ENCODE measurements around the gene CASP9. TPM values are rescaled to one million over a fixed set of nuclear protein-coding genes. Genes with fewer than 3 reads are reported as not detected.
"Not testable (repeated sequence)": the region's sequence is repeated elsewhere in the genome, so short reads cannot be mapped to it uniquely, and the experiment has no call there.

Gene CASP9
- total and polyA plus RNA-seq, 2 experiments from 2014 or later, result 14.2 to 17.1 TPM

GRCh38 chr1:15493869-15494390 lies 30.1 kb downstream of the CASP9 start:
- Histone ChIP-seq H3K9me2 (replicated peaks; ENCODE audit: insufficient read depth) (no peaks in the 10 kb centered on the region), H4K20me1 (ENCODE audit: insufficient read depth, poor library complexity, severe bottlenecking) (no peaks in the 10 kb centered on the region), H3K79me2 (no peaks in the 10 kb centered on the region), H3K27ac (no peak overlapping the region), H2AFZ (no peak overlapping the region), H3K4me1 (ENCODE audit: insufficient read depth) (no peaks in the 10 kb centered on the region), H3K9me3 (ENCODE audit: low read depth) (no peaks in the 10 kb centered on the region), H3K4me2 (no peak overlapping the region), H3K36me3 (replicated peaks; ENCODE audit: insufficient read depth, low read depth) (no peaks in the 10 kb centered on the region), H3K4me3 (no peak overlapping the region), H3K27me3 (no peaks in the 10 kb centered on the region)
- TF ChIP-seq EZH2 (IDR thresholded peaks at IDR 0.05; ENCODE audit: borderline replicate concordance) (no peak), EZH2phosphoT487 (IDR thresholded peaks at IDR 0.05; ENCODE audit: low read depth, severe bottlenecking, unreplicated experiment) (no peak)
- TF ChIP-seq, protein P1, sequence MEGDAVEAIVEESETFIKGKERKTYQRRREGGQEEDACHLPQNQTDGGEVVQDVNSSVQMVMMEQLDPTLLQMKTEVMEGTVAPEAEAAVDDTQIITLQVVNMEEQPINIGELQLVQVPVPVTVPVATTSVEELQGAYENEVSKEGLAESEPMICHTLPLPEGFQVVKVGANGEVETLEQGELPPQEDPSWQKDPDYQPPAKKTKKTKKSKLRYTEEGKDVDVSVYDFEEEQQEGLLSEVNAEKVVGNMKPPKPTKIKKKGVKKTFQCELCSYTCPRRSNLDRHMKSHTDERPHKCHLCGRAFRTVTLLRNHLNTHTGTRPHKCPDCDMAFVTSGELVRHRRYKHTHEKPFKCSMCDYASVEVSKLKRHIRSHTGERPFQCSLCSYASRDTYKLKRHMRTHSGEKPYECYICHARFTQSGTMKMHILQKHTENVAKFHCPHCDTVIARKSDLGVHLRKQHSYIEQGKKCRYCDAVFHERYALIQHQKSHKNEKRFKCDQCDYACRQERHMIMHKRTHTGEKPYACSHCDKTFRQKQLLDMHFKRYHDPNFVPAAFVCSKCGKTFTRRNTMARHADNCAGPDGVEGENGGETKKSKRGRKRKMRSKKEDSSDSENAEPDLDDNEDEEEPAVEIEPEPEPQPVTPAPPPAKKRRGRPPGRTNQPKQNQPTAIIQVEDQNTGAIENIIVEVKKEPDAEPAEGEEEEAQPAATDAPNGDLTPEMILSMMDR (IDR thresholded peaks at IDR 0.05; ENCODE audit: poor library complexity), result no peak
- no peak for DNase-seq (ENCODE audit: low spot score)
- WGBS (ENCODE audit: low lambda C conversion rate, missing lambda C conversion rate), result 95% methylated on average over 9 of the region's 9 CpGs

- no peaks in the 10 kb centered on the region for H3K9me2 ChIP-seq (replicated peaks; ENCODE audit: insufficient read depth)
- 45% methylated on average over 5 of the region's 5 CpGs for WGBS (ENCODE audit: low lambda C conversion rate, missing lambda C conversion rate)
- H2AFZ ChIP-seq, result no peak overlapping the region
- no peak overlapping the region for H3K4me2 ChIP-seq
- TF ChIP-seq, protein P1 (IDR thresholded peaks at IDR 0.05; ENCODE audit: poor library complexity), result no peak
- TF ChIP-seq EZH2 (IDR thresholded peaks at IDR 0.05; ENCODE audit: borderline replicate concordance), result no peak
- no peak for TF ChIP-seq EZH2phosphoT487 (IDR thresholded peaks at IDR 0.05; ENCODE audit: low read depth, severe bottlenecking, unreplicated experiment)
- no peaks in the 10 kb centered on the region for H3K79me2 ChIP-seq
- H3K9me3 ChIP-seq (ENCODE audit: low read depth), result no peaks in the 10 kb centered on the region
- H4K20me1 ChIP-seq (ENCODE audit: insufficient read depth, poor library complexity, severe bottlenecking), result no peaks in the 10 kb centered on the region
- no peak for DNase-seq (ENCODE audit: low spot score)
- H3K27me3 ChIP-seq, result no peaks in the 10 kb centered on the region
- H3K4me3 ChIP-seq, result no peak overlapping the region
- H3K4me1 ChIP-seq (ENCODE audit: insufficient read depth), result no peaks in the 10 kb centered on the region
- no peak overlapping the region for H3K27ac ChIP-seq
- H3K36me3 ChIP-seq (replicated peaks; ENCODE audit: insufficient read depth, low read depth), result no peaks in the 10 kb centered on the region
Observed at GRCh38 chr1:15492596-15492995, 31.4 kb downstream of the CASP9 start.

GRCh38 chr1:15491010-15491409 lies 33.0 kb downstream of the CASP9 start:
- H3K4me3 ChIP-seq; H3K4me1 ChIP-seq (ENCODE audit: insufficient read depth); H2AFZ ChIP-seq; H4K20me1 ChIP-seq (ENCODE audit: insufficient read depth, poor library complexity, severe bottlenecking); H3K9me3 ChIP-seq (ENCODE audit: low read depth); H3K4me2 ChIP-seq; H3K27me3 ChIP-seq; H3K27ac ChIP-seq; H3K9me2 ChIP-seq (replicated peaks; ENCODE audit: insufficient read depth); DNase-seq (ENCODE audit: low spot score); H3K36me3 ChIP-seq (replicated peaks; ENCODE audit: insufficient read depth, low read depth); H3K79me2 ChIP-seq: not testable (repeated sequence)
- 92% methylated on average over 4 of the region's 4 CpGs for WGBS (ENCODE audit: low lambda C conversion rate, missing lambda C conversion rate)

DNA sequence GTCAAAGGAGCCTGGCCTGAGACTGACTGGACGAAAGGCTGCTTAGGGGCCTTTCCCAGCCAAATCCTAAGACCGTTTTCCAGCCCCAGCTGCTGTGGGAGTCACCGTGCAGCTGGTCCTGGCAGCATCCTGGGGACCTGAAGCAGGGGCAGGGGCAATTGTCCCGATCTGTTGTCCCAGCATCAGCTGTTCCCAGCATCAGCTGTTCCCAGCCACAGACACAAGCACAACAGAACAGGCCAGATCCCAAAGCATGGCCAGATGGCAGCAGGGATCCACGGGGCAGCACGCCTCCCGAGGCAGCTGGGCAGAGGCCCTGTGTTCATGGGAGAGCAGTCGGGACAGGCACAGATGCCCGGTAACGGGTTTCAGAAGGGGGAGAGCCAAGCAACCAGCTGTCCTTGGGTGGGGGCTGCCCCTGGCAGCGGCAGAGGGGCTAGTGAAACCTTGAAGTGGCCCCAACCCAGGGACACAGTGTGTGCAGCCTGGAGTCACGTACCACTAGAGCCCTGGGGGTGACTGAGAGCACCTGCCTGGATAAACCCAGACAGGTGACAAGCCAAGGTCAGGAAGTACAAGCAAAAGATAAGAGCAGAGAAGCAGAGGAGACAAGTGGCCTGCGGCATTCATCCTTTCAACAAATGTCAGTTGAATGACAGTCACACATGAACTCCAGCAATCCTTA lies 34.8 kb downstream of the CASP9 start:
- DNase-seq (ENCODE audit: low spot score), result no peak
- Histone ChIP-seq H3K9me3 (ENCODE audit: low read depth) (no peaks in the 10 kb centered on the region), H2AFZ (no peak overlapping the region), H3K27ac (no peak overlapping the region), H3K4me3 (no peak overlapping the region), H3K79me2 (no peaks in the 10 kb centered on the region), H3K9me2 (replicated peaks; ENCODE audit: insufficient read depth) (no peaks in the 10 kb centered on the region), H3K4me1 (ENCODE audit: insufficient read depth) (no peaks in the 10 kb centered on the region), H3K36me3 (replicated peaks; ENCODE audit: insufficient read depth, low read depth) (no peaks in the 10 kb centered on the region), H3K4me2 (no peak overlapping the region), H4K20me1 (ENCODE audit: insufficient read depth, poor library complexity, severe bottlenecking) (no peaks in the 10 kb centered on the region), H3K27me3 (no peaks in the 10 kb centered on the region)
- 85% methylated on average over 13 of the region's 13 CpGs for WGBS (ENCODE audit: low lambda C conversion rate, missing lambda C conversion rate)
- no peak for TF ChIP-seq EZH2 (IDR thresholded peaks at IDR 0.05; ENCODE audit: borderline replicate concordance)
- no peak for TF ChIP-seq EZH2phosphoT487 (IDR thresholded peaks at IDR 0.05; ENCODE audit: low read depth, severe bottlenecking, unreplicated experiment)
- TF ChIP-seq, protein P1 (IDR thresholded peaks at IDR 0.05; ENCODE audit: poor library complexity), result no peak
